ENCODE measurements around the gene RAB5A. TPM values are rescaled to one million over a fixed set of nuclear protein-coding genes. Genes with fewer than 3 reads are reported as not detected.
A peak's percentile ranks its signal among the peaks of the same experiment; 100 is the strongest.

Gene RAB5A
- total RNA-seq, 1 donor from 2014 or later: 106 TPM

- Histone ChIP-seq H3K4me1 (ENCODE audit: insufficient read depth, low read length) (no peaks in the 10 kb centered on the region), H3K4me3 (ENCODE audit: insufficient read depth, low read depth, low read length) (no peak overlapping the region), H3K27me3 (ENCODE audit: insufficient read depth, low read length) (no peaks in the 10 kb centered on the region), H3K79me2 (ENCODE audit: insufficient read depth, low read length) (no peaks in the 10 kb centered on the region), H3K27ac (ENCODE audit: low read depth, low read length) (no peak overlapping the region), H2AFZ (ENCODE audit: low read depth, low read length) (no peak overlapping the region), H3K4me2 (ENCODE audit: low read length) (no peak overlapping the region), H3K9me3 (ENCODE audit: insufficient read depth, low read depth, low read length) (no peaks in the 10 kb centered on the region), H3K9ac (ENCODE audit: low read length) (no peak overlapping the region), H4K20me1 (ENCODE audit: insufficient read depth, low read length) (no peaks in the 10 kb centered on the region), H3K36me3 (ENCODE audit: insufficient read depth, low read length) (no peaks in the 10 kb centered on the region)
- H3K4me3 Mint-ChIP-seq (ENCODE audit: unreplicated experiment): no peak overlapping the region
- no peaks in the 10 kb centered on the region for H3K9me3 Mint-ChIP-seq (ENCODE audit: unreplicated experiment)
- no peaks in the 10 kb centered on the region for H3K4me1 Mint-ChIP-seq (ENCODE audit: low read depth, unreplicated experiment)
- FAIRE-seq: no peak
- peak; percentile 38 for DNase-seq (ENCODE audit: low read depth)
- no peaks in the 10 kb centered on the region for H3K36me3 Mint-ChIP-seq (ENCODE audit: low read depth, unreplicated experiment)
- H3K27me3 Mint-ChIP-seq (ENCODE audit: low read depth, unreplicated experiment): no peaks in the 10 kb centered on the region
- TF ChIP-seq EZH2 (IDR thresholded peaks at IDR 0.05; ENCODE audit: insufficient read depth, low read length) (no peak), CTCF (IDR thresholded peaks at IDR 0.05; ENCODE audit: insufficient read depth, low read depth, low read length) (no peak)
- H3K27ac Mint-ChIP-seq (ENCODE audit: unreplicated experiment): no peak overlapping the region
Measured at GRCh38 chr3:19994796-19995195, 47.9 kb downstream of the RAB5A start.

- H3K9ac ChIP-seq (ENCODE audit: low read length): no peak overlapping the region
- H3K27ac ChIP-seq (ENCODE audit: low read depth, low read length): no peak overlapping the region
- H3K4me1 ChIP-seq (ENCODE audit: insufficient read depth, low read length): no peaks in the 10 kb centered on the region
- no peaks in the 10 kb centered on the region for H3K79me2 ChIP-seq (ENCODE audit: insufficient read depth, low read length)
- no peak overlapping the region for H3K4me3 Mint-ChIP-seq (ENCODE audit: unreplicated experiment)
- no peaks in the 10 kb centered on the region for H3K36me3 ChIP-seq (ENCODE audit: insufficient read depth, low read length)
- no peak for DNase-seq (ENCODE audit: low read depth)
- H4K20me1 ChIP-seq (ENCODE audit: insufficient read depth, low read length): no peaks in the 10 kb centered on the region
- H3K4me1 Mint-ChIP-seq (ENCODE audit: low read depth, unreplicated experiment): no peaks in the 10 kb centered on the region
- H3K27me3 ChIP-seq (ENCODE audit: insufficient read depth, low read length): no peaks in the 10 kb centered on the region
- H3K4me3 ChIP-seq (ENCODE audit: insufficient read depth, low read depth, low read length): no peak overlapping the region
- TF ChIP-seq CTCF (IDR thresholded peaks at IDR 0.05; ENCODE audit: insufficient read depth, low read depth, low read length) (no peak), EZH2 (IDR thresholded peaks at IDR 0.05; ENCODE audit: insufficient read depth, low read length) (no peak)
- H2AFZ ChIP-seq (ENCODE audit: low read depth, low read length): no peak overlapping the region
- H3K27me3 Mint-ChIP-seq (ENCODE audit: low read depth, unreplicated experiment): no peaks in the 10 kb centered on the region
- H3K4me2 ChIP-seq (ENCODE audit: low read length): no peak overlapping the region
- H3K27ac Mint-ChIP-seq (ENCODE audit: unreplicated experiment): no peak overlapping the region
- H3K36me3 Mint-ChIP-seq (ENCODE audit: low read depth, unreplicated experiment): no peaks in the 10 kb centered on the region
- no peaks in the 10 kb centered on the region for H3K9me3 Mint-ChIP-seq (ENCODE audit: unreplicated experiment)
- no peaks in the 10 kb centered on the region for H3K9me3 ChIP-seq (ENCODE audit: insufficient read depth, low read depth, low read length)
- FAIRE-seq: no peak
Measured at GRCh38 chr3:19997502-19997901, 50.6 kb downstream of the RAB5A start.

GRCh38 chr3:20001932-20002331 is 55.0 kb downstream of the RAB5A start:
- FAIRE-seq (no peak), DNase-seq (ENCODE audit: low read depth) (no peak)
- no peaks in the 10 kb centered on the region for H3K36me3 Mint-ChIP-seq (ENCODE audit: low read depth, unreplicated experiment)

More at GRCh38 chr3:20001932-20002331, 55.0 kb downstream of the RAB5A start:
- Histone ChIP-seq H3K9ac (ENCODE audit: low read length) (no peak overlapping the region), H3K4me3 (ENCODE audit: insufficient read depth, low read depth, low read length) (no peak overlapping the region), H3K4me1 (ENCODE audit: insufficient read depth, low read length) (no peaks in the 10 kb centered on the region), H3K4me2 (ENCODE audit: low read length) (no peak overlapping the region), H4K20me1 (ENCODE audit: insufficient read depth, low read length) (no peaks in the 10 kb centered on the region), H3K79me2 (ENCODE audit: insufficient read depth, low read length) (no peaks in the 10 kb centered on the region), H2AFZ (ENCODE audit: low read depth, low read length) (no peak overlapping the region), H3K27me3 (ENCODE audit: insufficient read depth, low read length) (no peaks in the 10 kb centered on the region), H3K9me3 (ENCODE audit: insufficient read depth, low read depth, low read length) (no peaks in the 10 kb centered on the region), H3K27ac (ENCODE audit: low read depth, low read length) (no peak overlapping the region), H3K36me3 (ENCODE audit: insufficient read depth, low read length) (no peaks in the 10 kb centered on the region)
- H3K4me1 Mint-ChIP-seq (ENCODE audit: low read depth, unreplicated experiment): no peaks in the 10 kb centered on the region
- no peak overlapping the region for H3K4me3 Mint-ChIP-seq (ENCODE audit: unreplicated experiment)
- no peak overlapping the region for H3K27ac Mint-ChIP-seq (ENCODE audit: unreplicated experiment)
- no peaks in the 10 kb centered on the region for H3K9me3 Mint-ChIP-seq (ENCODE audit: unreplicated experiment)
- H3K27me3 Mint-ChIP-seq (ENCODE audit: low read depth, unreplicated experiment): no peaks in the 10 kb centered on the region
- TF ChIP-seq EZH2 (IDR thresholded peaks at IDR 0.05; ENCODE audit: insufficient read depth, low read length) (no peak), CTCF (IDR thresholded peaks at IDR 0.05; ENCODE audit: insufficient read depth, low read depth, low read length) (no peak)
